Ovary (tissue), 9 donors: ENCODE data around the gene CKM. TPM values are rescaled to one million over a fixed set of nuclear protein-coding genes. Genes with fewer than 3 reads are reported as not detected.

ENCODE experiments used
- DNase-seq, 5 donors: peaks; one replicate each; pipeline ENCODE4 v3.0.0-alpha.2; 2019 to 2020
- H3K27ac ChIP-seq, 2 donors: fragments of 200-600 bp; one replicate each; pipeline versions ENCODE4 v1.5.1 to v1.8.0; 2019 to 2022
- H3K27me3 ChIP-seq: fragments of 200-600 bp; one replicate; pipeline ENCODE4 v1.8.0; 2022
- H3K36me3 ChIP-seq: fragments of 200-600 bp; sonication (generic); one replicate; pipeline ENCODE4 v1.5.1; 2019
- H3K4me1 ChIP-seq: one replicate; pipeline ENCODE4 v1.8.1; 2013; ENCODE audit warnings: mild to moderate bottlenecking, moderate library complexity; ENCODE audit not compliant: insufficient read depth
- H3K4me3 ChIP-seq: fragments of 200-600 bp; sonication (generic); one replicate; pipeline ENCODE4 v1.5.1; 2017
- H3K9me3 ChIP-seq, 2 donors: fragments of 200-600 bp in 1 of 2; sonication (generic) in 1 of 2; one replicate each; pipeline versions ENCODE4 v1.5.1 to v1.8.1; 2013 to 2019; ENCODE audit warnings: mild to moderate bottlenecking in 1 of 2, moderate library complexity in 1 of 2
- CTCF ChIP-seq, 3 donors: fragments of 450-650 bp in 2 of 3; fragments of 200-600 bp in 1 of 3; IDR thresholded peaks; one replicate each; pipeline versions ENCODE4 v1.5.1 to v1.8.0; 2016 to 2022; ENCODE audit warnings: antibody characterized with exemption in 3 of 3, mild to moderate bottlenecking in 1 of 3
- EP300 ChIP-seq: sonication (generic); formaldehyde crosslinking; IDR thresholded peaks from one replicate; pipeline ENCODE4 v1.6.1; 2017; ENCODE audit warnings: antibody characterized with exemption
- POLR2A ChIP-seq: fragments of 450-650 bp; IDR thresholded peaks from one replicate; pipeline ENCODE4 v1.6.1; 2017; ENCODE audit warnings: antibody characterized with exemption, mild to moderate bottlenecking, moderate library complexity
- WGBS, 3 donors: extraction: QIAGEN DNeasy Blood & Tissue Kit in 1 of 3; methylation state at CpG; one replicate each; pipeline versions ENCODE4 v1.1.5 to v1.1.7; 2013 to 2017; 5-methylcytosine and 5-hydroxymethylcytosine counted together
- intact Hi-C, 4 donors: fragments of 100-400 bp; cut with DNase I; formaldehyde crosslinking; loops; one replicate each; pipeline versions ENCODE4 v1.11.0 to v1.15.1; 2022 to 2023
- polyA plus RNA-seq, 2 donors: library from polyadenylated mRNA; stranded (reverse); fragments of 200-250 nt in 1 of 2; fragments of 350-450 nt in 1 of 2; fragmentation: Illumina TruSeq in 1 of 2; extraction: RNeasy Lipid Tissue Mini Kit (QIAGEN cat#74804) in 1 of 2; gene quantifications; one replicate each; pipeline ENCODE4 v1.2.3, GENCODE V29; 2013 to 2014
- total RNA-seq, 7 donors: library from RNA; depleted of rRNA in 2 of 7; stranded (reverse); fragments of >200 nt in 2 of 7; fragmentation: NEBNext Ultra II Directional in 3 of 7; extraction: Animal tissue kit (Norgen Biotek cat#: 25700) in 3 of 7; gene quantifications; one replicate each; pipeline versions ENCODE4 v1.1.0 to v1.2.4, GENCODE V29; 2016 to 2023
- donor health status: DM: no; HTN: no; CAD: no; lungs with moderate emphysema.
- donor health status: DM: no; HTN: no; CAD: no.
- donor health status: Bipolar disorder and iron deficiency.
- donor health status: DM: yes; HTN: yes; CAD: no.
- donor health status: DM: no; HTN: no; CAD: no.
- donor health status: DM: yes; HTN: yes; CAD: no.

The CKM gene
- total and polyA plus RNA-seq, 9 donors: 0.10 to 0.85 (median 0.55) TPM; not detected in 4

- no peak for DNase-seq
- no peak for TF ChIP-seq POLR2A
- no peak for TF ChIP-seq EP300
- TF ChIP-seq CTCF (IDR thresholded peaks at IDR 0.05): no peak
- no peaks in the 10 kb centered on the region for H3K36me3 ChIP-seq
- WGBS, 3 donors: 85 to 89% (median 86%) methylated on average over 12 of the region's 12 CpGs
- no peaks in the 10 kb centered on the region for H3K4me1 ChIP-seq
- no peak overlapping the region for H3K27ac ChIP-seq
- H3K4me3 ChIP-seq: no peak overlapping the region
- no peaks in the 10 kb centered on the region for H3K9me3 ChIP-seq
- H3K27me3 ChIP-seq: no peaks in the 10 kb centered on the region
- intact Hi-C loops: no loop called here
Measured at GRCh38 chr19:45358213-45358792, 35.6 kb upstream of the CKM start.

GRCh38 chr19:45357445-45357783 lies 34.7 kb upstream of the CKM start:
- Histone ChIP-seq H3K4me3 (no peak overlapping the region), H3K27me3 (no peaks in the 10 kb centered on the region), H3K9me3 (no peaks in the 10 kb centered on the region), H3K27ac (no peak overlapping the region), H3K36me3 (no peaks in the 10 kb centered on the region), H3K4me1 (no peaks in the 10 kb centered on the region)
- TF ChIP-seq EP300: no peak
- TF ChIP-seq POLR2A: no peak
- DNase-seq: no peak
- intact Hi-C loops: no loop called here
- WGBS, 3 donors: 89 to 92% (median 89%) methylated on average over 11 of the region's 11 CpGs

GRCh38 chr19:45356760-45357444 lies 34.2 kb upstream of the CKM start:
- Histone ChIP-seq H3K4me3 (no peak overlapping the region), H3K9me3 (no peaks in the 10 kb centered on the region), H3K27me3 (no peaks in the 10 kb centered on the region), H3K36me3 (no peaks in the 10 kb centered on the region), H3K4me1 (no peaks in the 10 kb centered on the region), H3K27ac (no peak overlapping the region)
- DNase-seq: no peak
- WGBS, 3 donors: 81 to 84% (median 83%) methylated on average over 20 of the region's 20 CpGs
- intact Hi-C loops: no loop called here
- TF ChIP-seq CTCF (IDR thresholded peaks at IDR 0.05) (no peak), EP300 (no peak), POLR2A (no peak)

GRCh38 chr19:45355910-45356309 lies 33.2 kb upstream of the CKM start:
- intact Hi-C loops: no loop called here
- WGBS, 3 donors: 95 to 98% (median 95%) methylated on average over 9 of the region's 9 CpGs
- no peak overlapping the region for H3K4me3 ChIP-seq
- H3K36me3 ChIP-seq: no peaks in the 10 kb centered on the region
- H3K9me3 ChIP-seq: no peaks in the 10 kb centered on the region
- DNase-seq: no peak
- no peak overlapping the region for H3K27ac ChIP-seq
- no peaks in the 10 kb centered on the region for H3K27me3 ChIP-seq
- TF ChIP-seq EP300: no peak
- no peak for TF ChIP-seq CTCF (IDR thresholded peaks at IDR 0.05)
- no peak for TF ChIP-seq POLR2A
- H3K4me1 ChIP-seq: no peaks in the 10 kb centered on the region

GRCh38 chr19:45355402-45355801 lies 32.7 kb upstream of the CKM start:
- TF ChIP-seq POLR2A (no peak), EP300 (no peak)
- intact Hi-C loops: no loop called here
- WGBS, 3 donors: 94 to 97% (median 96%) methylated on average over 9 of the region's 9 CpGs
- H3K36me3 ChIP-seq: no peaks in the 10 kb centered on the region
- no peaks in the 10 kb centered on the region for H3K9me3 ChIP-seq
- H3K27ac ChIP-seq: no peak overlapping the region
- no peaks in the 10 kb centered on the region for H3K4me1 ChIP-seq
- no peaks in the 10 kb centered on the region for H3K27me3 ChIP-seq
- H3K4me3 ChIP-seq: no peak overlapping the region
- no peak for DNase-seq
